ENCODE results near the gene TRPC6. TPM values are rescaled to one million over a fixed set of nuclear protein-coding genes. Genes with fewer than 3 reads are reported as not detected.
A peak's percentile ranks its signal among the peaks of the same experiment; 100 is the strongest.

Gene TRPC6
- total and polyA plus RNA-seq, 2 experiments from 2014 or later: 0.13 to 4.8 TPM

DNA sequence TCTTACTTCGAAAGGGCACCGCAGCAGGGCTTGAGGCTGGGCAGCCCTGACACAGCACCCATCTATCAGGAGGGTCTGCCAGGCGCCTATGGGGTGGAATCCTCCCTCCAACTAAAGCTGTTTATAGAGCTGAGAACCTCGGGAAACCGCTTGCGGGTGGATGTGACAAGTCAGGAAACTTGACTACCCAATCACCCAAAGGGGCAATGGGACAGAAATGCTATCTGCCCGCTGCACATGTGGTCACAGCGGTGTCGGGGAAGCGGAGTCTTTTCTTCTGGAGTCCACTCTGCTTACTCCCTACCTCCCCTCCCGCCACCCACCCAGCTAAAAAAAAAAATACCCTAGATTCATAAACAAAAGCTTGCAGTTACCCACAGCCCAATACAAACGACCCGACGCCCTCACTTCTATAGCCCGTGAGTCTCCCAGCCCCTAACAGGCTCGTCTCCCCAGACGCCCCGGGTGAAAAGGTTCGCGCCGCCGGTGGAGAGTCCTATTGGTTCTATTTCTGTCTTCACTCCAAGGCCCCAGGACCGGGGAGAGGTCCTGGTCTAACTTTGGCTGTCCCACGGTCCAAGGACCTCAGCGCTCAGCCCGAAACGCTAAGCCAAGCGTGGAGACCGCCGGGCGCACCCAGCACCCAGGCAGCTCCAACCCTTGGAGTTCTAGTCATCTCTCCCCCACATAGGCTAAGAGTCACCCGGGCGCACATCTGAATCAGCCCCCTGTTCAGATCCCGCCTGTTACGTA is 1.4 kb downstream of the TRPC6 start:
- Histone ChIP-seq H3K9me2 (replicated peaks; ENCODE audit: insufficient read depth) (no peaks in the 10 kb centered on the region), H3K4me3 (peak overlapping the region; percentile 65), H3K27ac (no peak overlapping the region), H3K79me2 (no peaks in the 10 kb centered on the region), H2AFZ (no peak overlapping the region), H3K36me3 (replicated peaks; ENCODE audit: insufficient read depth, low read depth) (no peaks in the 10 kb centered on the region), H3K4me2 (peak overlapping the region; percentile 96), H4K20me1 (ENCODE audit: insufficient read depth, poor library complexity, severe bottlenecking) (no peaks in the 10 kb centered on the region), H3K9me3 (ENCODE audit: low read depth) (no peaks in the 10 kb centered on the region), H3K4me1 (ENCODE audit: insufficient read depth) (no peaks in the 10 kb centered on the region), H3K27me3 (peaks cover 58% of the 10 kb centered on the region)
- no peak for TF ChIP-seq EZH2phosphoT487 (IDR thresholded peaks at IDR 0.05; ENCODE audit: low read depth, severe bottlenecking, unreplicated experiment)
- TF ChIP-seq, protein P1, sequence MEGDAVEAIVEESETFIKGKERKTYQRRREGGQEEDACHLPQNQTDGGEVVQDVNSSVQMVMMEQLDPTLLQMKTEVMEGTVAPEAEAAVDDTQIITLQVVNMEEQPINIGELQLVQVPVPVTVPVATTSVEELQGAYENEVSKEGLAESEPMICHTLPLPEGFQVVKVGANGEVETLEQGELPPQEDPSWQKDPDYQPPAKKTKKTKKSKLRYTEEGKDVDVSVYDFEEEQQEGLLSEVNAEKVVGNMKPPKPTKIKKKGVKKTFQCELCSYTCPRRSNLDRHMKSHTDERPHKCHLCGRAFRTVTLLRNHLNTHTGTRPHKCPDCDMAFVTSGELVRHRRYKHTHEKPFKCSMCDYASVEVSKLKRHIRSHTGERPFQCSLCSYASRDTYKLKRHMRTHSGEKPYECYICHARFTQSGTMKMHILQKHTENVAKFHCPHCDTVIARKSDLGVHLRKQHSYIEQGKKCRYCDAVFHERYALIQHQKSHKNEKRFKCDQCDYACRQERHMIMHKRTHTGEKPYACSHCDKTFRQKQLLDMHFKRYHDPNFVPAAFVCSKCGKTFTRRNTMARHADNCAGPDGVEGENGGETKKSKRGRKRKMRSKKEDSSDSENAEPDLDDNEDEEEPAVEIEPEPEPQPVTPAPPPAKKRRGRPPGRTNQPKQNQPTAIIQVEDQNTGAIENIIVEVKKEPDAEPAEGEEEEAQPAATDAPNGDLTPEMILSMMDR (IDR thresholded peaks at IDR 0.05; ENCODE audit: poor library complexity): no peak
- peak; percentile 79 for TF ChIP-seq EZH2 (IDR thresholded peaks at IDR 0.05; ENCODE audit: borderline replicate concordance)
- DNase-seq (ENCODE audit: low spot score): peak; percentile 8
- 6% methylated on average over 35 of the region's 35 CpGs for WGBS (ENCODE audit: low lambda C conversion rate, missing lambda C conversion rate)

DNA sequence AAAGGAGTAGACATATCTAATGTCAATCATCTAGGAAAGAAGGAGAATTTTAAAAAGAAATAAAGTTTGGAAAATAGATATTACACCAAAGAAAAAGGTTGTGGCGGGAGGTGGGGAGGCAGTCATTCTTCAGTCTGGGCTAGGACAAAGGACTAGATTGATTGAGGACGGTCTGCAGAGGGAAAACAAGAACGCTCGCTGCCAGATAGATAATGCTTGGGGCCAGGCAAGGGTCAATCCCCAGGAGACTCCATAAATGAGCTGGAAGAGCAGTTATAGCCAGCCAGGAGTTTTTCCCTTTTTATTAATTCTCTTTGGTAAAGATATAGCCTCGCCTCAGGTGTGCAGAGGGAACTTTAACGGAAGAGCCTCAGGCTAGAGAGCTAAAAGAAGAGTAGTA is 6.3 kb downstream of the TRPC6 start:
- Histone ChIP-seq H3K36me3 (replicated peaks; ENCODE audit: insufficient read depth, low read depth) (no peaks in the 10 kb centered on the region), H3K79me2 (no peaks in the 10 kb centered on the region), H3K9me3 (ENCODE audit: low read depth) (no peaks in the 10 kb centered on the region), H3K4me2 (no peak overlapping the region), H3K9me2 (replicated peaks; ENCODE audit: insufficient read depth) (no peaks in the 10 kb centered on the region), H2AFZ (no peak overlapping the region), H3K4me1 (ENCODE audit: insufficient read depth) (no peaks in the 10 kb centered on the region), H3K27ac (no peak overlapping the region), H3K4me3 (no peak overlapping the region), H4K20me1 (ENCODE audit: insufficient read depth, poor library complexity, severe bottlenecking) (no peaks in the 10 kb centered on the region), H3K27me3 (peaks cover 31% of the 10 kb centered on the region)
- TF ChIP-seq, protein P1 (IDR thresholded peaks at IDR 0.05; ENCODE audit: poor library complexity): no peak
- TF ChIP-seq EZH2phosphoT487 (IDR thresholded peaks at IDR 0.05; ENCODE audit: low read depth, severe bottlenecking, unreplicated experiment): no peak
- TF ChIP-seq EZH2 (IDR thresholded peaks at IDR 0.05; ENCODE audit: borderline replicate concordance): no peak
- WGBS (ENCODE audit: low lambda C conversion rate, missing lambda C conversion rate): 77% methylated on average over 6 of the region's 6 CpGs
- DNase-seq (ENCODE audit: low spot score): no peak

DNA sequence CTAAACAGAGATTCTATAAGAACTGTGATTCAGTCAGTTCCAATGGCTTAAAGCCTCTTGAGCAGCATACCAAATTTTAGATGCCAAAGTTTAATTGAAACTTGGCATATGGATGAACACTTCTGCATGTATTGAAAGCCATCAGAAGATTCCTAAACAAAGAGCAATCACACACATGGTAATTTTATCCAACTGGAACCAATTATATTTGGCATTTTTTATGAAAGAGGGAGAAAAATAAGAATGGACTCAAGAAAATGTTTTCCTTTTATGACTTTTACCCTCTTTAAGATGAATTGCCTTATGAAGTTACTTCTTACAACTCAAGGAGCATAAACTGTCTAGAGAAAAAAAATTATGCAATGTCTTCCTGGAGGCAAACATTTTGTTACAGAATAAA is 7.4 kb downstream of the TRPC6 start:
- H3K27ac ChIP-seq: no peak overlapping the region
- H2AFZ ChIP-seq: no peak overlapping the region
- no peaks in the 10 kb centered on the region for H3K79me2 ChIP-seq
- H4K20me1 ChIP-seq (ENCODE audit: insufficient read depth, poor library complexity, severe bottlenecking): no peaks in the 10 kb centered on the region
- H3K4me2 ChIP-seq: no peak overlapping the region
- no peak for TF ChIP-seq EZH2 (IDR thresholded peaks at IDR 0.05; ENCODE audit: borderline replicate concordance)
- no peak for TF ChIP-seq EZH2phosphoT487 (IDR thresholded peaks at IDR 0.05; ENCODE audit: low read depth, severe bottlenecking, unreplicated experiment)
- TF ChIP-seq, protein P1 (IDR thresholded peaks at IDR 0.05; ENCODE audit: poor library complexity): no peak
- DNase-seq (ENCODE audit: low spot score): no peak
- H3K4me3 ChIP-seq: no peak overlapping the region
- H3K9me2 ChIP-seq (replicated peaks; ENCODE audit: insufficient read depth): no peaks in the 10 kb centered on the region
- no peaks in the 10 kb centered on the region for H3K9me3 ChIP-seq (ENCODE audit: low read depth)
- no peaks in the 10 kb centered on the region for H3K36me3 ChIP-seq (replicated peaks; ENCODE audit: insufficient read depth, low read depth)
- H3K4me1 ChIP-seq (ENCODE audit: insufficient read depth): no peaks in the 10 kb centered on the region
- H3K27me3 ChIP-seq: peaks cover 21% of the 10 kb centered on the region

Data from hepatocyte (in vitro differentiated cells).